Skin epidermis (tissue), 12 donors: Measurements from ENCODE around the gene APLP2.

Source experiments
- H3K27ac ChIP-seq, 21 experiments: fragments of 200-600 bp; sonication (generic) in 11 of 21; one replicate each; pipeline ENCODE4 v1.5.0; 2020; ENCODE audit warnings: mild to moderate bottlenecking in 3 of 21, inconsistent platforms in 2 of 21, moderate library complexity in 2 of 21
- H3K4me3 ChIP-seq, 7 experiments: fragments of 200-600 bp; sonication (generic) in 2 of 7; one replicate each; pipeline ENCODE4 v1.5.0; 2020; ENCODE audit warnings: inconsistent platforms in 2 of 7, mild to moderate bottlenecking in 2 of 7, moderate library complexity in 1 of 7

Gene APLP2

DNA sequence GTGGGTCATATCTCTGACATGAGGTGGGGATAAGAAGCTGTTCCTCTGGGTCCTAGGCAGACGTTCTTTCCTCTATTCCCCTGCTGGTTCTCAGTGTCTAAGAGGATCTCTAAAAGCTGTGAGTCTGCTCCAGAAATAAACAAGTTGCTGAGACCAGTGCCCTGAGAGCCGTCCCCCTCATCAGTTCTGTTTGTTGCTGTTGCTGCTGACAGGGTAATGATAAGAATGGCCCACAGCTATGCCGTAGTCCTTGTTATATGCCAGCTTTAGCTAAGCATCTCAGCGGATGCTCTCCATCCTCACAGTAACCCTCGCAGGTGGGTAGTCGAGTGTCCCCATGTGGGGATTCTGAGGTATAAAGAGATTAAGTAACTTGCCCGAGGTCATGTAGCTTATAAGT is 66.4 kb downstream of the APLP2 start:
- Histone ChIP-seq H3K27ac (no peak overlapping the region), H3K4me3 (no peak overlapping the region)

DNA sequence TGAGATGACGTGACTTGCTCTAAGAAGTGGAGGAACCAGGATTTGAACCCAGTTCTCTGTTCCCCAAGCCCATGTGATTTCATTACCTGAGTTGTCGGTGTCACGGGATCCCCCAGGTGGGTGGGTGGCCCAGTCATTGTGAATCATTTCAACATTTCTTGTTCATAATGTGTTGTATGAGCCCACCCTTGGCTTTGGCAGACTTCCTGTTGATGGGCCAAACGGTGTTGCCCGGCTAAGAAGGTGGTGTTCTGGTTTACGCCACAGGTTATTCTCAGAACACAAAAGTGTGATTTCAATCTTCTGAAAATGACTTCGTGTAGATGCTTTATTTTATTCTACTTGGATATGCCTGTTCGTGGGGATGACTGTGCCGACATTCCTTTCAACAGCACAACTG is 68.3 kb downstream of the APLP2 start:
- Histone ChIP-seq H3K27ac (no peak overlapping the region), H3K4me3 (no peak overlapping the region)

DNA sequence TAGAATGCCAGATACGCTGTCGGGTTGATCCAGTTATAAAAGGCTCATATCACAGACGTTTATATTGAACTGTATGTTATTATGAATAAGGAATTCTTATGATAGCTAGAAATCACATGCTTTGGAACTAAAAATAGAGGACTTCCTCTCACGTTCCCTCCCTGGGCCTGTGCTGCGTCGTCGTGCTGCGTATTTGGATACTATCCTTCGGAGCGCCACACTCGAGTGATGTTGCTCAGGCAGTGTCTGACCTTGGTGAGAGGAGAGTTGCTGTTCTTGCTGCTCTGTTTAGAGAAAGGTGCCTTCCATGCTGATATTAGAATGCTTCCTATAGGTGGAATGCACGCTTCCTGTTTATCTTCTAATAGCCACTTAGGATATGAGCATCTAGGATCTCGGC is 69.7 kb downstream of the APLP2 start:
- H3K4me3 ChIP-seq = no peak overlapping the region
- peak overlapping the region in 1 of 21 experiments; percentile 21 for H3K27ac ChIP-seq

DNA sequence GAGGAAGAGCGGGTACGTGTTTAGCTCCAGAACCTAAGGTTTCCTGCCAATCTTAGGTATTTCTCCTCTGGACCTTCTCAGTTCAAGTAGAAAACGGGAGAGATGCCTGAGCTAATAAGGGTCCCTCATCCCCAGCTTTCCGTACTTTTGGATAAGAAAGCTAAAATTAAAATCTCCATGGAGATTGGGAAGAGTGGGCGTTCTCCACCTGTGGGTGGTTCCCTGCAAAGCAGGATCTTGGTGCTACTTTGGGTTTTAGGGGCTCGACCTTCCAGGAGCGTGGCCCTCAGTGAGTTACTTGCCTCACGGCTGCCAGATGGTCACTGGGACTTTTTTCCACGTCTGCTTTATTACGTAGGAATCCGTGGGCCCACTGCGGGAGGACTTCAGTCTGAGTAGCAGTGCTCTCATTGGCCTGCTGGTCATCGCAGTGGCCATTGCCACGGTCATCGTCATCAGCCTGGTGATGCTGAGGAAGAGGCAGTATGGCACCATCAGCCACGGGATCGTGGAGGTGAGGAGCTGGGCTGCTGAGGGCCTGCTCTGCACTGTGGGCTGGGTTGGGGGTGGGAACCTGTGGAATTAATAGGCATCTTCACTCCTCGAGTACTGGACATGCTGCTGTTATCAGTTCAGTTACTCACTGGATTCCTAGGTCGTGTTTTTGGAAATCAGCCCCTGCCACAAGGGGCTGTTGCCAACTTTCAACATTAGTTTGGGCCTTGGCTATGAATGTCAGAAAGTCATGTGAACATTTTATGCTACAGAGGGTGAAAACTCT is 72.1 kb downstream of the APLP2 start:
- Histone ChIP-seq H3K27ac (no peak overlapping the region), H3K4me3 (no peak overlapping the region)

DNA sequence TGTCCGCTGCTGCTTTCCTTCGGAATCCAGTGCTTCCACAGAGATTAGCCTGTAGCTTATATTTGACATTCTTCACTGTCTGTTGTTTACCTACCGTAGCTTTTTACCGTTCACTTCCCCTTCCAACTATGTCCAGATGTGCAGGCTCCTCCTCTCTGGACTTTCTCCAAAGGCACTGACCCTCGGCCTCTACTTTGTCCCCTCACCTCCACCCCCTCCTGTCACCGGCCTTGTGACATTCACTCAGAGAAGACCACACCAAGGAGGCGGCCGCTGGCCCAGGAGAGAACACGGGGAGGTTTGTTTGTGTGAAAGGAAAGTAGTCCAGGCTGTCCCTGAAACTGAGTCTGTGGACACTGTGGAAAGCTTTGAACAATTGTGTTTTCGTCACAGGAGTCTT is 74.4 kb downstream of the APLP2 start:
- Histone ChIP-seq H3K4me3 (no peak overlapping the region), H3K27ac (no peak overlapping the region)

DNA sequence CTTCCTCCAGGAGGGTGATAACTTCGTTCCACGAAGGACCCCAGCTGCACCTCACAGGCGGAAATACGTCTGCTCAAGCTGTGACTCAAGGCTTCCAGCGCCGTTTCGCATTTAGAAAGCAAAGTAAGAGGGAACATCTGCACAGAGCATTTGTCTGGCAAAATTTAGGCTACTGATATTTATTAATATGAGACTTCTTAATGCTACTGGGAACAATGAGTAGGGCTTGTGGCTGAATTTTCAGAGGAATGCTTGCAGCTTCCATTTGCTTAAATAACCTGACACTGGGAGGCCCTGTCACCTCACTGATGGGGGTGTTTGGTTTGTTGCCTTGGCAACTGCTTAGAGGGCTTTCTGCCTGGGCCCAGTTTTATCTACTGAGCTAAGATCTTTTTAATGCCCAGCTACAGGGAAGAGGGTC is 75.2 kb downstream of the APLP2 start:
- Histone ChIP-seq H3K27ac (peak overlapping the region in 1 of 21 experiments; percentile 77), H3K4me3 (no peak overlapping the region)

DNA sequence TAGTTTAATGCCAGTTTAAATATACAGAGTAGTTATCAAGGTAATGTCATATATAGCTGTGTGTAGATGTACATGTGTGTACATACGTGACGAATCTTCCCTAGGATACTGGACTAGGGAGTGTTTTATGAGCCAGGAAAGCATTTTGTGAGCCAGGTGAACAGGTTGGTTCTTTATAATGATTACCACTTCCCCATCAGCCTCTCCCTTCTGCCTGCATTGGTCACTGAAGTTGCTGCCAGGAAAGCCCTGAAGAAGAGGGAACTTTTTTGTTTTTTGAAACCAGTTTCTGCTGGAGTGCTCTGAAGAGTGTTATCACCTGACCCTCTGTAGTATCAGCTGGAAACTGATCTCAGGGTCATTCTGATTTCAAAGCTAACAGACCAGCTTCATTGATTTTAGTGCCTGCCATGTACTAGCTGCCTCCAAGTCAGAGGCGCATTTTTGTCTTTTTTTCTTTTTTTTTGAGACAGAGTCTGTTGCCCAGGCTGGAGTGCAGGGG is 75.7 kb downstream of the APLP2 start:
- H3K27ac ChIP-seq = peak overlapping the region in 6 of 21 experiments; percentile 31 to 77 (median 57)

DNA sequence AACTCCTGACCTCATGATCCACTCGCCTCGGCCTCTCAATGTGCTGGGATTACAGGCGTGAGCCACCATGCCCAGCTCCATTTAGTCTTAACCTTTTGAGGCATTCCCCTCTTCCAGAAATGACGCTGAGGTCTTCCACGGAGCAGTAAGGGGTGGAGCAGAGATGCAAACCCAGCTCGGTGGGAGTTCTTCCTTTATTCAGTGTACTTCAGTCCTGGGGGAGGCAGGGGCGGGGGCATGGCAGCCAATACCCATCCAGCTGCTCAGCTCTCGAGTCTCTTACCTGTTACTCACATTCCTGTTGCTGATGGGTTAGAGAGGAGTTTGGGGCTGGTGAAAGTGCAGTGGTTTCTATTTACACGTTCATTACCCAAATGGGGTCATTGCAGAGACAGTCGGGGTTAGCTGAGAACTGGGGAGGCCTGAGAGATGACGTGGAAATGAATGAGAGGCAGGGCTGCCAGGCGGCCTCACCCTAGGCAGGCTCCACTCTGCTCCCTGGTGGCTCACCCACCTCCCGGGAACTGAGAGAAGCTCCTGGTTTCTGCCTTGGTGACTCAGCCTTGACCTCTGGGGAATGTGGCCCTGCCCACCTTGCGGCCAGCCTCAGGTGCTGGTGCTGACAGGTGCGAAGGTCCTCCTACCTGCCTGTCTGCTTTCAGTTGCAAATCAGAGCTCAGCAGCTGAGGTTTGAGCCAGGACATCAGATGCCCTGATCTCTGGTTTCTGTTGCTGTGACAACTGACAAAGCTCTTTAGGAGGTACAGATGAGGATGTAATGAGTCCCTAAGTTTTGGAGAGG is 76.5 kb downstream of the APLP2 start:
- Histone ChIP-seq H3K27ac (peak overlapping the region in 16 of 21 experiments; percentile 3 to 77 (median 30)), H3K4me3 (no peak overlapping the region)

More for the DNA sequence above, 75.7 kb downstream of the APLP2 start:
- H3K4me3 ChIP-seq = no peak overlapping the region

DNA sequence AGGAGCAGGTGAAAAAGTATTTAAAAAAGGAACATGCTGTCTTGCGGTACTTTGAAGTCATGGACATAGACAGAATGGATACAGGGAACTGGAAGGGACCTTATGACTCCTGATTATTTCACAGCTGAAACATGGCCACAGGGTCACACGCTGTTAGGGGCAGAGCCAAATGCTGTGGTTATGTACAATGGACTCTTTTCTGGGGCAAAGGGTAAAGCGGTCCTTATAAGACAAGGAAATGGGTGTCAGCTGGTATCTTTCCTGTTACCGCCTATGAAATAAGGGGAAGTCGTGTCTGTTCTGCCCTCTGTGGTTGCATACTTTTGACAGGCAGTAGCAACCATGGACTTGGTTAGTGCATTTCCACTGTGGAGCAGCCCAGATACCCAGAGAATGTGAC is 77.1 kb downstream of the APLP2 start:
- H3K4me3 ChIP-seq = no peak overlapping the region
- peak overlapping the region in 14 of 21 experiments; percentile 3 to 77 (median 28) for H3K27ac ChIP-seq

DNA sequence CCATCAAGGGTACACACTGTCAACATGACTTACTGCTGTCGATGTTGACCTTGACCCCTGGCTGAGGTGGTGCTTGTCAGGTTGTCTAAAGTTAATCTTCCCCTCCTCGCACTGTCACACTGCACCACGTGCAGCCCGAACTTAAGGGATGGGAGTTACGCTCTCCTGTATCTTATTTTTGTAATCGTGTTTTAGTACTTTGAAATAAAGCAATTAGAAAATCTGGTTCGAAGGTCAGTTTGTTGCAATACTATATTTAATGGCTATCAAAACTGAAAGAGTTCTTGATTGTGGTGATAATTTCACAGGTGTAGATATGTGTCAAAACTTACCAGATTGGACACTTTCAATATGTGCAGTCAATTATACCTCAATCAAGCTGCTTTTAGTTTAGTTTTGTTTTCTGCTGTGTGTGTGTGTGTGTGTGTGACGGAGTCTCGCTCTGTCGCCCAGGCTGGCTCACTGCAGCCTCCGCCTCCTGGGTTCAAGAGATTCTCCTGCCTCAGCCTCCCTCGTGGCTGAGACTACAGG is 79.2 kb downstream of the APLP2 start:
- Histone ChIP-seq H3K4me3 (no peak overlapping the region), H3K27ac (no peak overlapping the region)

DNA sequence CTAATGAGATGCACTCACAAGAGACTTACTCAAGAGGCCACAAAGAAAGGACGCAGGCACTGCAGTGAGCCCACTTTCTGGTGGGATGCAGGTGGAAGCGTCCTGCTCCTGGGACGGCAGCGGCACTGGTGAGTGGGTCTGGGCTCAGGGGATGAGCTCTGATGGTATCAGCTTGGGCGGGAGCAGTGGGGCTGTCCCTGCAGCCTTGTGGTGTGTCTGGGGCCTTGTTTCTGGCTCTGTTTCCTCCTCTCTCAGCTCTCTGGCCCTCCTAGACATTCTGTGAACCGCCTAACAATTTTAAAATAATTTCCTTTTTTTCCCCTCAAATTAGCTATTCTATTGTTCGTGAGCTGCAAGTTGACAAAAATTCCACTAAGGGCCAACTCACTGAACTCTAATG is 81.1 kb downstream of the APLP2 start:
- no peak overlapping the region for H3K4me3 ChIP-seq
- no peak overlapping the region for H3K27ac ChIP-seq

DNA sequence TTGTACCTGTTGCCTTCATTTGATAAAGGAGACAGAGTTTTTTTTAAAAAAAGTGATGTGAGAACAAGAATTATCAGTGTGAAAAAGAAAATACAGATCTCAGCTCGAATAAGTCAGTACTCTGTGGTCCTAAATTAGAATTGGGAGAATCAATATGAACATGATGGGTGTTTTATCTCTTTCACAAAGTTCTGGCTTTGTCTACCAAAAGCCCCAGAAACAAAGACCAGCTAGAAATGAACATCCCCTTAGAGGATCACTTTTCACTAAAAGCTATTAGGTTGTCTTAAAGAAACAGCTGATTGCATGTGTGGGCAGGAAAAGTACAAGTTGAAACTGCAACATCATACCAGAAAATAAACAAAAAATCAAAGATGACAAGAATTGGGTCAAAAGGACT is 81.5 kb downstream of the APLP2 start:
- Histone ChIP-seq H3K27ac (no peak overlapping the region), H3K4me3 (no peak overlapping the region)

DNA sequence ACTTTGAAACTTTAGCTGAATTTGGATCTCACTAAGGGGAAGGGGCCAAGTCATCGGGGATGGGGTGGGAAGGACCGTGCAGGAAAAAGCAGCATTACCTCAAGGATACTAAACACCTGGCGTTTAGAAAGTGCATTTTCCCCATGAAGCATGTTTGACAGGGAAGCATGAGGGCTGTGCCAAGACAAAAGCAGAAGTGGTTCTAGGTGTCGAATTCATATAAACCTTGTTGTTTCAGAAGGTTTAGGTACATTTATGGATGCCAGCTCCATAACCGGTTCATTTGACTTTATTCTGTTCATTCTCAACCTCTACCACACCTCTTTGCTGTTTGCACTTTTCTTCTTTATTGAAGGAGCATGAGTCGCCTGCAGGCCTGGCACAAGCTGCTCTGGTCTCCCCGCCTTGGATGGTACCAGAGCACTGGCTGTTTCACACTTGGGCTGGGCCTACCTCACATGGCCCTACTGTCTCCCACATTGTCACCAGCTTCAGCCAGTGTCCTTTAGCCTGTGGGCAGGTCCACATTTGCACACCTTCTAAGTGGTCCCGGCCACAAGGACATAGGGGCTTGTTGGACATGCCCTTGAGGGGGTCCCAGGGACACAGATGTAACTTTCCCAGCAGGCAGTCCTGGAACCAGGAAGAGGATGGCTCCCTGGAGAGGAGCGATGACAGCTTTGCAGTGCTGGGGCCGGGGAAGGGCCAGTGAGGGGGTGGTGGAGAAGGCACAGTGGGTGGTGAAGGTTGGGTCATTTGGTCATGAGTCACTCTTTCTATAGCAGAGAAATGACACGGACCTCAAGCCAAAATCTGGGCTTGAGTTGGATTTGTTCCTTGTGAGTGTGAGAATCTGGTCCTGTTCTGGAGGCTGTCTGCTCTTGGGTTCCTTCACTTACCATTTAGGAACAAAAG is 86.7 kb downstream of the APLP2 start:
- H3K27ac ChIP-seq = no peak overlapping the region
- no peak overlapping the region for H3K4me3 ChIP-seq

DNA sequence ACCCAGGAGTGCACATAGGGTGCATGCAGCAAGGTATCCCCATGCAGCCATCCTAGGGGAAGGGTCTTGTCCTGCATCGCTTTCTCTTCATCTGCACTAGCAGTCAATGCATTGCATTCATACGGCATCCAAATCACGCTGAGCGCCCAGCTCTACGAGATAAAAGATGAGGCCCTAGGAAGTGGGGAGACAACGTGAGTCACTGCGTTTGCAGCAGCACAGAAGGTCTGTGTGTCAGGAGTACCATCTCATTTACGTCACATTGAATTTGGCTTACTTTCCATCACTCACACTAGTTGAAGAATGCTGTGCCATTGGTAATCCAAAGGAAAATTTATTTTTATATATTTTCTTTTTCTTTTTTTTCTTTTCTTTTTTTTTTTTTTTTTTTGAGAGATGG is 87.4 kb downstream of the APLP2 start:
- Histone ChIP-seq H3K4me3 (no peak overlapping the region), H3K27ac (no peak overlapping the region)

DNA sequence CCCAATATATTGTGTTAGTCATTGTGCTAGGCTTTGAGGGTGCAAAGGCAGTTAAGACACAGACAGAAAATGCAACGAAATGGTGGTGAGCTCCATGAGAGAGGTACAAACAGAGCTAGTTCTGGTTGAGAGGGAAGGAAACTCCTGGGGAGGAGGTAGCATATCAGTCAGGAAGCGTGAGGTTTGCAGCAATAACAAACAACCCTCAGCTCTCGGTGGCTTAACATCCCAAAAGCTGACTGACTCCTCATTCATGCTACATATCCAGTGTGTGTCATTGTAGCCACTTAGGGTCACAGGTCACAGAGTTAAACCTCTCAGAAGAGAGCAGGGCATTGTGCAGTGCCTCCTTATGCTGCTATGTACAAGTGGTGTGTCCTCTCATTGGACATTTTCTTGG is 88.1 kb downstream of the APLP2 start:
- Histone ChIP-seq H3K27ac (no peak overlapping the region), H3K4me3 (no peak overlapping the region)

DNA sequence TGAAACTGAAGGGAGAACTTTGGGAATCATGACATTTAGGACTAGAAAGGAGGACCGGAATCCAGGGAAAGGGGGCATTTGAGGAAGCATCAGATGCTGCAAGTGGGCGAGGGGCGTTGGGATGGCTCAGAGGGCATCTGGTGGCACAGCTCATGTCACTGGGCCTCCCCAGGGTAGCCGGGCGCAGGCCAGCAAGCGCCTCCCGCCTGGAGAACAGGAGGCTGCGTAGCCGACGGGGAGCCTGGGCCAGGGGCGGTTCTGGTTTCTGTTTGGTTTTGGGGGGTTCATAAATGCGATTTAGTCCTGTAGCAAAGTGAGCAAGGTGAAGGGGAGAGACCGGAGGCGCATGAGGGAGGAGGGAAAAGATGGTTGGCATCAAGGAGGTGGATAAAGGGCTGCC is 89.4 kb downstream of the APLP2 start:
- peak overlapping the region in 5 of 7 experiments; percentile 38 to 71 (median 50) for H3K4me3 ChIP-seq

DNA sequence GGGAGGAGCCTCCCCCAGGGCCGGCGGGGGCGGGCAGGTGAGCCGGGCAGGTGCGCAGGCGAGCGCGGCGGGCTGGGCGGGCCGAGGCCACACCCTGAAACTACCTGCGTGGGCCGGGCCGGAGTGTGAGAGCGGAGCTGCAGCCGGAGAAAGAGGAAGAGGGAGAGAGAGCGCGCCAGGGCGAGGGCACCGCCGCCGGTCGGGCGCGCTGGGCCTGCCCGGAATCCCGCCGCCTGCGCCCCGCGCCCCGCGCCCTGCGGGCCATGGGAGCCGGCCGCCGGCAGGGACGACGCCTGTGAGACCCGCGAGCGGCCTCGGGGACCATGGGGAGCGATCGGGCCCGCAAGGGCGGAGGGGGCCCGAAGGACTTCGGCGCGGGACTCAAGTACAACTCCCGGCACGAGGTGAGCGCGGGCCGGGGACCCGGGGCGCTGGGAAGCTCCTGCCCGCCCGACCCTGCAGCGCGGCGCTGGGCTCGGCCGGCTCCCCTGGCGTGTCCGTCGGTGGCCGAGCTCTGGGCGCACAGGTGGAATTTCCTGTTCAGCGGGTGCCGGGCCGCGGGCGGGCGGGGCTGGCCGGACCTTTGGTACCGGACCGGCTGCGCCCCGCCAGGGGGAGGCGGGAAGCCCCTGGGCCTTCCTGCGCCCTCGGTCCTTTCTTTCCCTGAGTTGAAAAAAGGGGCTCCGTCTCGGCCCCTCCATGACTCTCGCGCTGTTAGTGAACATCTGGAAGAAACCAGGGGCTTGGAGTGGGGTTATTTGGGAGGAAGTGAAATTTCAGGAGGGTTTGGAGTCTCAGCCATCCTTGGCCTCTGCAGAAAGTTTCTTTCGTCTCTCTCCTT is 90.2 kb downstream of the APLP2 start, which contains the start of gene ST14:
TSS of gene ST14 (plus strand) at position 126 of the 841 bp plus-strand sequence. CDS start at position 324, 198 bp downstream.
- peak within 1 kb of the TSS; percentile 73 to 94 (median 87) for H3K27ac ChIP-seq
- peak within 1 kb of the TSS; percentile 38 to 71 (median 50) for H3K4me3 ChIP-seq

More for the DNA sequence above, 89.4 kb downstream of the APLP2 start:
- H3K27ac ChIP-seq = peak overlapping the region in 3 of 21 experiments; percentile 86 to 90 (median 88)

DNA sequence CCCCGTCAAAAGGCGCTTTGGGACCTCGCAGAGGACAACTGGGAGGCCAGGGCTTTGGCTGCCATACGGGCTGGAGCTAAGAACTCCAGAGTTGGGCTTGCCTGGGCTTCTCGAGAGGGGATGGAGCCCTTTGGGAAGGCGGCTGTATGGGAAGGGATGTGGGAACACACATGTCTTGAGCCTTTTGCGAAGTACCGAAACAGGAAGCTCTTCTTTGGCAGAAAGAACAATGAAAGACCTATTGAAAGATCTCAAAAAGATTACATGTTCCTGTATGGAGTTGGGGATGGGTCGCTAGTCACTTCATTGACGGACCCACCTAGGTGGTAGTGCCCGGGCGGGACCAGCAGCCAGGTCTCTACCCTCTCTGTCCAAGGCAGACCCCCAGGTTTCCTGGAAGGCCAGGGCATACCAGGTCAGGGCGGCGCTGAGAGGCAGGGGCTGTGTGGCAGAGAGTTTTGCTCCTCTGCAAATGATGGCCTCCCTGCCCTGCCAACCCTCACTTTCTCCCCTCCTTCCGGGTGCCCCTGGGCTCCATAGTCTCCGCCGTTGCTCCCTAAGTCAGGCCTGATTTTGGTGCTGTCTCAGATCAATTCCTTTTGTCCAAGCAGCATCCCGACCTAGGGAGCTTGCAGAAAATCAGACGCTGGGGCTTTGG is 90.9 kb downstream of the APLP2 start:
- H3K4me3 ChIP-seq = peak overlapping the region; percentile 38 to 71 (median 50)
- H3K27ac ChIP-seq = peak overlapping the region in 20 of 21 experiments; percentile 73 to 94 (median 88)
